Endothelial cell (in vitro differentiated cells): ENCODE results near the gene SMARCA2. TPM values are rescaled to one million over a fixed set of nuclear protein-coding genes. Genes with fewer than 3 reads are reported as not detected.

Source experiments
- DNase-seq: peaks from one replicate; pipeline ENCODE4 v3.0.0; 2021; ENCODE audit warnings: low spot score
- H3K27ac Mint-ChIP-seq: one replicate; pipeline ENCODE4 v1.8.0; 2021; ENCODE audit warnings: mixed read lengths, inconsistent platforms; ENCODE audit not compliant: unreplicated experiment
- H3K27me3 Mint-ChIP-seq: one replicate; pipeline ENCODE4 v1.8.0; 2021; ENCODE audit warnings: mild to moderate bottlenecking, moderate library complexity, mixed read lengths, inconsistent platforms; ENCODE audit not compliant: unreplicated experiment
- H3K36me3 Mint-ChIP-seq: one replicate; pipeline ENCODE4 v1.8.0; 2021; ENCODE audit warnings: mild to moderate bottlenecking, low read depth, mixed read lengths, inconsistent platforms; ENCODE audit not compliant: unreplicated experiment
- H3K4me1 Mint-ChIP-seq: one replicate; pipeline ENCODE4 v1.8.0; 2021; ENCODE audit warnings: mild to moderate bottlenecking, mixed read lengths, inconsistent platforms; ENCODE audit not compliant: unreplicated experiment
- H3K4me3 Mint-ChIP-seq: one replicate; pipeline ENCODE4 v1.8.0; 2021; ENCODE audit warnings: mild to moderate bottlenecking, mixed read lengths, inconsistent platforms; ENCODE audit not compliant: unreplicated experiment
- H3K9me3 Mint-ChIP-seq: one replicate; pipeline ENCODE4 v1.8.0; 2021; ENCODE audit warnings: mixed read lengths, inconsistent platforms; ENCODE audit not compliant: unreplicated experiment
- total RNA-seq: library from RNA; stranded (reverse); fragmentation: NEBNext Ultra II Directional; extraction: Animal tissue kit (Norgen Biotek cat#: 25700); gene quantifications from one replicate; pipeline ENCODE4 v1.2.1, GENCODE V29; 2021; ENCODE audit not compliant: unreplicated experiment
- TF ChIP-seq, protein P1 (sequence below): fragments of 200-600 bp; sonication (generic); IDR thresholded peaks from one replicate; pipeline ENCODE4 v1.5.0; 2021; ENCODE audit warnings: antibody characterized with exemption; ENCODE audit not compliant: unreplicated experiment

Gene SMARCA2
- total RNA-seq, 1 donor from 2014 or later: 43.7 TPM

DNA sequence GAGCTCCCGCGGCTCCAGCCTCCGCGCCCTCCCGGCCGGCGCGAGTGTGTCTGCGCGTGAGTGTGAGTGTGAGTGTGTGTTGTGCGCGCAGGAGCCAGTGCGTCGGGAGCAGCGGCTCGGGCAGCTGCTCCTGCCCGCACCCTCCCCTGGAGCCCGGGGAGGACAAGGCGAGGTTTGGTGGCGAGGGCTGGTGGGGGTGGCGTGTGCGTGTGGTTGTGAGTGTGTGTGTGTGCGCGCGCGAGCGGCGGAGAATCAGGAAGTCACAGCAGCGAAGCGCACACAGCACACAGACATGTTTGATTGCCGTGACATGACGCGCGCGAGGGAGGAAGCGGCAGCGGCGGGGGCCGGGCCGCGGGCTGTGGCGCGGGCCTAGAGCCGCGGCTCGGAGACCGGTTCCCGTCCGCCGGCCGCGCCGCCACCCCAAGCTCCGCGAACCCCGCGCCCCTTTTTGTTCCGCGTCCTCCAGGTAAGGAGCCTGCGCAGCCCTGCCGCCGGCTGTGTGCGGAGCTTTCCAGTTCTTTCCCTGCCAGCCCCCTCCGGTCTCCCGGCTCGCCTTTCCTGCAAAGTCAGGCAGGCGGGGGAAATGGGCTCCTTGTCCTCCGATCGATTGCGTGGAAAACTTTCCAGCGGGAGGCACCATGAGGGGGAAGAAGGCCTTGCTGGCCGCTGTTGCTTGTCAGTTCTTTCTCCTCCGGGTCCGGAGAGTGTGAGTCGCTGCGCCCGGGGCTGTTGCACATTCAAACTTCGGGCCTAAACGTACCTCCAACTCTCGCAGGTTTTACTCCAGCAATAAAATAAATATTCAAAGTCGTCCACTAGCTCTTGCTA is 2.4 kb downstream of the SMARCA2 start:
- peak; percentile 50 for DNase-seq
- peaks cover 14% of the 10 kb centered on the region for H3K27me3 Mint-ChIP-seq
- peak overlapping the region; percentile 75 for H3K27ac Mint-ChIP-seq
- H3K36me3 Mint-ChIP-seq: no peaks in the 10 kb centered on the region
- H3K4me1 Mint-ChIP-seq: peaks cover 25% of the 10 kb centered on the region
- H3K9me3 Mint-ChIP-seq: no peaks in the 10 kb centered on the region
- H3K4me3 Mint-ChIP-seq: peak overlapping the region; percentile 96
- TF ChIP-seq, protein P1, sequence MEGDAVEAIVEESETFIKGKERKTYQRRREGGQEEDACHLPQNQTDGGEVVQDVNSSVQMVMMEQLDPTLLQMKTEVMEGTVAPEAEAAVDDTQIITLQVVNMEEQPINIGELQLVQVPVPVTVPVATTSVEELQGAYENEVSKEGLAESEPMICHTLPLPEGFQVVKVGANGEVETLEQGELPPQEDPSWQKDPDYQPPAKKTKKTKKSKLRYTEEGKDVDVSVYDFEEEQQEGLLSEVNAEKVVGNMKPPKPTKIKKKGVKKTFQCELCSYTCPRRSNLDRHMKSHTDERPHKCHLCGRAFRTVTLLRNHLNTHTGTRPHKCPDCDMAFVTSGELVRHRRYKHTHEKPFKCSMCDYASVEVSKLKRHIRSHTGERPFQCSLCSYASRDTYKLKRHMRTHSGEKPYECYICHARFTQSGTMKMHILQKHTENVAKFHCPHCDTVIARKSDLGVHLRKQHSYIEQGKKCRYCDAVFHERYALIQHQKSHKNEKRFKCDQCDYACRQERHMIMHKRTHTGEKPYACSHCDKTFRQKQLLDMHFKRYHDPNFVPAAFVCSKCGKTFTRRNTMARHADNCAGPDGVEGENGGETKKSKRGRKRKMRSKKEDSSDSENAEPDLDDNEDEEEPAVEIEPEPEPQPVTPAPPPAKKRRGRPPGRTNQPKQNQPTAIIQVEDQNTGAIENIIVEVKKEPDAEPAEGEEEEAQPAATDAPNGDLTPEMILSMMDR: no peak

DNA sequence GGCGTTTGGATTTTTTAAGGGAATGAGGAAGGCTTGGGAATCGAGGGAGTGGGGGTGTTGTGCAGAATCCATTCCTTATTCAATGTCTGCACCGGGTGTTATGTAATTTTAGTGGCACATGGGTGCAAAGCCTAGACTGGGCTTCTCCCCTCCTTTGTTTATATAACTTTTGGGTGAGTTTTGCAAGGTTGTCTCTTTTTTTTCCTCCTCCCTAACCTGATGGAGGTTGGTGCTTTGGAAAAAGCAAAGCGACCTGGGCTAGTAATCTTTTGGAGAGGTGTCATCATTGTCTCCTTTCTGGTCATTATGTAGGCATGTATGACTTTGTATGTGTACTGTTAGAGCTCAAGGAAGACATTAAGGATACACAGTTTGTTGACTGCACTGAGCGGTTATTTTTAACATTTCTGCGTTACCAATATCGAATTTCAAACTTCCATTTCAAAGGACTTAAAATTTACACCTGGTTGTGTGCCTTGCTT is 3.1 kb downstream of the SMARCA2 start:
- Mint-ChIP-seq H3K36me3 (no peaks in the 10 kb centered on the region), H3K27me3 (peaks cover 14% of the 10 kb centered on the region), H3K4me1 (peaks cover 32% of the 10 kb centered on the region), H3K9me3 (no peaks in the 10 kb centered on the region), H3K27ac (peak overlapping the region; percentile 64), H3K4me3 (peak overlapping the region; percentile 96)
- TF ChIP-seq, protein P1: no peak
- DNase-seq: no peak

DNA sequence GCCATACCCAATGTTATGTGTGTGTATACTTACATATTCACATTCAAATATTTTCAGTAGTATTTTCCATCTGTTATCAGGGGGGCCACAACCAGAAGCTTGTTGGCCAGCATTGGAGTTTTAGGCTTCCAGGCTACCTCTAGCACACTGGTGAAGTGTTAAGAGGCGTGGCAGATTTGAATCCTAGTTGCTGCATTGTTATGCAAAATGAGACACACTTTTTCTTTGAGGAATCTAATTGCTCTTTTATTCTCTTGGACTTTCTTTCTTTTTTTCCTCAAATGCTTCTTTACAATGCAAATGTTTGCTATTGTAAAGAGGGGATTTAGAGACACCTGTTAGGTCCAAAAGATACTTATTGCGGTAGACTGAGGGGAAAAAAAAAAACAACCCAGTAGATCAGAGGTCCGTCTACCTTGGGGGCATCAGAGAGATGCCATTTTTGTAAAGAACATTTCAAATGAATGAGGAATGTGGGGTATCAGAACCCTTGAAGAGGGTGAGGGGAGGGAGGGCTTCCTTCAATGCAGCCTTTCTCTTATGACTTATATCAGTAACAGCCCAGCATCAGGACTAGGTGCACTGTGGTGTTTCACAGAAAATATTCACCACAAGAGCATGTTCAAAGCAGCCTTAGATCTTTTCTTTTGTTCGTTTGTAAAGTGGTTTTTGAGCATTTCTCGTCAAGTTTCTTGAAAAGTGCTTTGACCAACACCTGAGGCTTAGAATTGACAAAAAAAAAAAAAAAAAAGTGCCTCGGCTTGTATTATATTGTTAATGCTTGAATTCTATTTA is 3.8 kb downstream of the SMARCA2 start:
- peaks cover 34% of the 10 kb centered on the region for H3K4me1 Mint-ChIP-seq
- TF ChIP-seq, protein P1: no peak
- peak overlapping the region; percentile 96 for H3K4me3 Mint-ChIP-seq
- no peak overlapping the region for H3K27ac Mint-ChIP-seq
- peaks cover 14% of the 10 kb centered on the region for H3K27me3 Mint-ChIP-seq
- no peak for DNase-seq
- no peaks in the 10 kb centered on the region for H3K36me3 Mint-ChIP-seq
- no peaks in the 10 kb centered on the region for H3K9me3 Mint-ChIP-seq

DNA sequence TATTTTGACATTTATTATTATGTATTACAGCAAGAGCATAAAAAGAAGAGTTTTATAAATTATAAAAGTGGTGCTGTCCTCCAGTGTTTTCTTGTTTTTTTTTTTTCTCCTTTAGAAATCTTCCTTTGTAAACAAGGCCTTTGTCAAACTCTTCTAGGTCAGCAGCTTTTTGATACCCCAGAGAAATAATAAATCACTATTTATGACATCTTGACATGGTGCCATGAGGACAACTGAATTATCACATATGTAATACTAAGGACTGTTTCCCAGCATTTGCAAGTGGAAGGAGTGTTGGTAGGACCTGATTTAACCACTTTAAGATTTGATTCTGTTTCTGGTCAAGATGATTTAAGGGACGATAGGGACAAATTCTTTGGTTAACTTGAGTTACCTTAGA is 4.6 kb downstream of the SMARCA2 start:
- TF ChIP-seq, protein P1: no peak
- H3K4me1 Mint-ChIP-seq: peaks cover 30% of the 10 kb centered on the region
- H3K4me3 Mint-ChIP-seq: no peak overlapping the region
- no peaks in the 10 kb centered on the region for H3K36me3 Mint-ChIP-seq
- H3K9me3 Mint-ChIP-seq: no peaks in the 10 kb centered on the region
- H3K27ac Mint-ChIP-seq: no peak overlapping the region
- no peak for DNase-seq
- H3K27me3 Mint-ChIP-seq: peaks cover 14% of the 10 kb centered on the region
